ENCODE measurements around the gene MXRA8. TPM values are rescaled to one million over a fixed set of nuclear protein-coding genes. Genes with fewer than 3 reads are reported as not detected.
A peak's percentile ranks its signal among the peaks of the same experiment; 100 is the strongest.

The MXRA8 gene
- total RNA-seq, 1 donor: 249 TPM

DNA sequence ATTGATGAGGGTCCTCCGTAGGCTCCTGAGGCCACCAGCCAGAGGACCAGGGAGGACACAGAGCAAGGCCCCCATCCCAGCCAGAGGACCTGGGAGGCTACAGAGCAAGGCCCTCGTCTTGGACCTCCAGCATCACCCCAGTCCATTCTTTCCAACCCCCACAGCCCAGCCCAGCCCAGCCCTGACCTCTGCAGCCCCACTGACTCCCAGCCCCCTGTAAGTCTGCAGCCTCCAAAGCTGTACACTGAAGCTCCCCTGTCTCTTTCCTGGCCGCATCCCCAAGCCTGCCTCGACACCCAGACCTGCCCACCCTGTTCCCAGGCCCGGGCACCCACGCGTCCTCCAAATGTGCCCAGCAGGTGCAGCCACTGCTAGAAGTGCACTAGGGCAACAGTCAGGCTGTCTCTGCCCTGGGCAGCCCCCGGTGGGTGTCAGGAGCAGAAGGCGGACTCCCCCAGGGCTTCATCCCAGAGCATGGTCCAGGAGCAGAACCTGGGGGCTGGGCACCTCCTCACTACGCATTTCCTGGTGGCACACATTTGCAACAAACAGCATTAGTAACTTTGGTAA, 11.2 kb downstream of the MXRA8 start:
- TF ChIP-seq, protein P1, sequence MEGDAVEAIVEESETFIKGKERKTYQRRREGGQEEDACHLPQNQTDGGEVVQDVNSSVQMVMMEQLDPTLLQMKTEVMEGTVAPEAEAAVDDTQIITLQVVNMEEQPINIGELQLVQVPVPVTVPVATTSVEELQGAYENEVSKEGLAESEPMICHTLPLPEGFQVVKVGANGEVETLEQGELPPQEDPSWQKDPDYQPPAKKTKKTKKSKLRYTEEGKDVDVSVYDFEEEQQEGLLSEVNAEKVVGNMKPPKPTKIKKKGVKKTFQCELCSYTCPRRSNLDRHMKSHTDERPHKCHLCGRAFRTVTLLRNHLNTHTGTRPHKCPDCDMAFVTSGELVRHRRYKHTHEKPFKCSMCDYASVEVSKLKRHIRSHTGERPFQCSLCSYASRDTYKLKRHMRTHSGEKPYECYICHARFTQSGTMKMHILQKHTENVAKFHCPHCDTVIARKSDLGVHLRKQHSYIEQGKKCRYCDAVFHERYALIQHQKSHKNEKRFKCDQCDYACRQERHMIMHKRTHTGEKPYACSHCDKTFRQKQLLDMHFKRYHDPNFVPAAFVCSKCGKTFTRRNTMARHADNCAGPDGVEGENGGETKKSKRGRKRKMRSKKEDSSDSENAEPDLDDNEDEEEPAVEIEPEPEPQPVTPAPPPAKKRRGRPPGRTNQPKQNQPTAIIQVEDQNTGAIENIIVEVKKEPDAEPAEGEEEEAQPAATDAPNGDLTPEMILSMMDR (IDR thresholded peaks at IDR 0.05; ENCODE audit: insufficient read depth, low read depth, low read length): no peak
- peak overlapping the region; percentile 71 for H3K4me3 ChIP-seq (ENCODE audit: low read depth, low read length)
- no peak for DNase-seq (ENCODE audit: low read depth)

DNA sequence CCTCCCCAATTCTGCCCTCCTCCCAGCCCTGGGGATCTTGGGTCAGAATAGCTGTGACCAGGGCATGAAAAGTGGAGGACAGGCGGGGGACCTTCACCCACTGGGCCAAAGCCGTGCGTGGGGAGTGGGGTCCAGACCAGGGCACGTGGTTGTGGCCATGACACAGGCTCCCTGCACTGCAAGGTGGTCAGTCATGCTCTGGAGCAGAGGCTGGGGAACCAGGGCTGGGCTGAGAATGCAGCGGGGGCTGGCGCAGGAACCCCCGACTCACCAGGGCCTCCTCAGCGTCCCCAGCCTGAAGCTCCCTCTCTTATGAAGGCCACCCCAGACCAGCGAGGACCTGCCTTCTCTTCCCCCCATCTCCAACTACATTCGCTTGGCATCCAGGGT, 11.9 kb downstream of the MXRA8 start:
- DNase-seq (ENCODE audit: low read depth): no peak
- H3K4me3 ChIP-seq (ENCODE audit: low read depth, low read length): no peak overlapping the region
- TF ChIP-seq, protein P1 (IDR thresholded peaks at IDR 0.05; ENCODE audit: insufficient read depth, low read depth, low read length): no peak

DNA sequence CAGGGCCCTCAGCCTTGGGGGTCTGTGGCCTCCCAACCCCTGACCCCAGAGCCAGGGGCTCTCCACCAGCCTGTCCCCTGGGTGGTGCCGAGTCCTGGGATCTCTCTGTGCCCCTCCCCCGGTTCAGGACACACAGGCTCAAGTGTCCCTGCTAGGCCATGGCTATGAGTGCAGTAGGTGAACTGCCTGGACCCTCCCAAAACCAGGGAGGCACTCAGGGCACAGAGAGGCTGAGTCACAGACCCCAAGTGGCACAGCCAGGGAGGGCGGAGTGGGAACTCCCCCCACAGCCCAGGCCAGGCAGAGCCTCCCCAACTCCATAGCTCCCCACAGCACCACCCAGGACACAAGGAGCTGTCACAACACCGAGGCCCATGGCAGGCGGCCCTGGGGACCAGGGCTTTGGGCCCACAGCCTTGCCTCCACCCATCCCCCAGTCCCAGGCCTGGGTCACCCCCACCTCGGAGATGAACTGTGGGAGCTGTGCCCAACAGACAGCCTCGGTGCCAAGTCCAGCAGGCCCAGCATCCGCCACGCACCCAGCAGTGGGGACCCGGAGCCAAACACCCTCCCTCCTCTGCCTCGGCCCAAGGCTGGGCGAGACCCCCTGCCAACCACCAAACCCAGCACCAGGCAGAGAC, 12.4 kb downstream of the MXRA8 start:
- TF ChIP-seq, protein P1 (IDR thresholded peaks at IDR 0.05; ENCODE audit: insufficient read depth, low read depth, low read length): no peak
- no peak for DNase-seq (ENCODE audit: low read depth)
- H3K4me3 ChIP-seq (ENCODE audit: low read depth, low read length): no peak overlapping the region

DNA sequence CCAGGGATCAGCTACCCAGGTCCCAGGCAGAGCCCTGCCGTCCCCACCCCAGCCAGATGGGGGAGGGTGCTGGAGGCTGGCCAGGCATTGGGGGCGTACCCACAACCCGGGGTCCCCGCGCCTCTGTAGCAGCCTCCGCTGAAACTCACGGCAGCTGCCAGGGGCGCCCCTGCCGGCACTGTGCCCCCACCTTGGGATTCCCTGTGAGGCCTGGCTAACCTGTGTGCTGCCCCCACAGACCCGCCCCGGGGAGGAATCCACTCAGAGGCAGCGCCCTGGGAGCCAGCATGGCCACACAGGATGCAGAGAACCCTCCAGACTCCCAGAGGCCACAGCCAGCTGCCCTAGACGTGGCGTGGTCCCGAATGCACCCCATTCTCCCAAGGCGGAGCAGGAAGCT, 13.0 kb downstream of the MXRA8 start:
- no peak overlapping the region for H3K4me3 ChIP-seq (ENCODE audit: low read depth, low read length)
- no peak for DNase-seq (ENCODE audit: low read depth)

DNA sequence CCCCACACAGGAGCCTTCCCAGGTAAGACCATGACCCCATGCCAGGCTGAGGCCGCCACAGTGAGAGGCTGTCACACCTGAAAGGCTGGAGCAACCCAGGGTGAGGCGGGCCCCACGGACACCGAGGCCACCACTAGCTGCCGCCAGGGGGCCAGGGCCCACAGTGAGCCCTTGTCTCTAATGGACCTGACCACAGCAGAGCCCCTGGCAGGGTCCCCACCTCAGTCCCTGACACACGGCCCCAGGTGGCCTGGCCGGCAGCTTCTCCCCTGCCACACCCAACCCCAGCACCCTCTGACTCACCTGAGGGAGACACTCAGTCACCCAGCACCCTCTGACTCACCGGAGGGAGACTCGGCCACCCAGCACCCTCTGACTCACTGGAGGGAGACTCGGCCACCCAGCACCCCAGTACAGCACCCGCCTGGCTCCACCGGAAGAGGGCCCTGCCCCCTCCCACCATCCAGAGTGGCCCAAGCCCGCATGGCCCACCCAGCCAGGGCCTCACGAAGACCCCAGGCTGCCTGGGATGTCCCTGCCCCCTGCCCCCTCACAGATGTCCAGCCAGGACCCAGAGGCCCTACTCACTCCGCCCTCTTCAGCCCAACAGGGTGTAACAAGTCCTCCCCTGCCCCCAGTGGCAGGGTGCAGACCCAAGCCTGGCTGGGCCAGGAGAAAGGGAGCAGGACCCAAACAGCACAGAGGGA, 13.5 kb downstream of the MXRA8 start:
- H3K4me3 ChIP-seq (ENCODE audit: low read depth, low read length): no peak overlapping the region
- TF ChIP-seq, protein P1 (IDR thresholded peaks at IDR 0.05; ENCODE audit: insufficient read depth, low read depth, low read length): peak; percentile 48
- peak; percentile 75 for DNase-seq (ENCODE audit: low read depth)

More for the DNA sequence above, 13.0 kb downstream of the MXRA8 start:
- TF ChIP-seq, protein P1 (IDR thresholded peaks at IDR 0.05; ENCODE audit: insufficient read depth, low read depth, low read length): no peak

DNA sequence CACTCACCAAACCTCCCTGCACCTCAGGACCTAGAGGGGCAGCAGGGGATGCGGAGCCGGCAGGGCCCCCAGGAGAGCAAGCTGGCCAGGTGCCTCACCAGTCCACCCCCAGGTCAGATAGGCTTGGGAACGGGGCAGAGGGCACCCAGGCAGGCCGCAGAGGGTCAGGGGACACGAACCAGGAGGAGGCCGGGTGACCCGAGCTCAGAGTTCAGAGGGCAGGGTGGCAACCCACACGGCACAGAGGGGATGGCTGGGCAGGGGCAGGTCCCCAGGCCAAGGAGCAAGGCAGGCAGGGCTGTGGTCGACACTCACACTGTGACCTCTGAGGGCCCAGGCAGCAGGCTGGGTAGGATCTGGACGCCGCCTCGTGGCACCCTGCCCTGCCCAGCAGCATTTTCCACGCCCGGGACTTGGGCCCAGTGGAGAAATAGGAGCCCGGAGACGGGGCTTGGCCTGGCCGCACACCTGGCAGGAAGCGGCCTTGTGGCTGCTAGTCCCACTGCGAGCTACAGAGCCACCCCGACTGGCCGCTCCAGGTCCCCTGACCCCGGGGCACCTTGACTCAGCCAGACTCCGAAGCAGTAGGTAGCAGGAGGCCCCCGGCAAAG, 14.4 kb downstream of the MXRA8 start:
- H3K4me3 ChIP-seq (ENCODE audit: low read depth, low read length): no peak overlapping the region
- no peak for DNase-seq (ENCODE audit: low read depth)
- TF ChIP-seq, protein P1 (IDR thresholded peaks at IDR 0.05; ENCODE audit: insufficient read depth, low read depth, low read length): no peak

Measured in fibroblast of villous mesenchyme (primary cell).